GM12872 (cell line): ENCODE measurements around the gene HOXB9.

ENCODE experiments used
- TF ChIP-seq, protein P1 (sequence below): IDR thresholded peaks from 3 replicates; pipeline ENCODE4 v1.5.1; 2011; ENCODE audit warnings: low read depth, mild to moderate bottlenecking, low read length, moderate library complexity; ENCODE audit not compliant: insufficient read depth

The HOXB9 gene

DNA sequence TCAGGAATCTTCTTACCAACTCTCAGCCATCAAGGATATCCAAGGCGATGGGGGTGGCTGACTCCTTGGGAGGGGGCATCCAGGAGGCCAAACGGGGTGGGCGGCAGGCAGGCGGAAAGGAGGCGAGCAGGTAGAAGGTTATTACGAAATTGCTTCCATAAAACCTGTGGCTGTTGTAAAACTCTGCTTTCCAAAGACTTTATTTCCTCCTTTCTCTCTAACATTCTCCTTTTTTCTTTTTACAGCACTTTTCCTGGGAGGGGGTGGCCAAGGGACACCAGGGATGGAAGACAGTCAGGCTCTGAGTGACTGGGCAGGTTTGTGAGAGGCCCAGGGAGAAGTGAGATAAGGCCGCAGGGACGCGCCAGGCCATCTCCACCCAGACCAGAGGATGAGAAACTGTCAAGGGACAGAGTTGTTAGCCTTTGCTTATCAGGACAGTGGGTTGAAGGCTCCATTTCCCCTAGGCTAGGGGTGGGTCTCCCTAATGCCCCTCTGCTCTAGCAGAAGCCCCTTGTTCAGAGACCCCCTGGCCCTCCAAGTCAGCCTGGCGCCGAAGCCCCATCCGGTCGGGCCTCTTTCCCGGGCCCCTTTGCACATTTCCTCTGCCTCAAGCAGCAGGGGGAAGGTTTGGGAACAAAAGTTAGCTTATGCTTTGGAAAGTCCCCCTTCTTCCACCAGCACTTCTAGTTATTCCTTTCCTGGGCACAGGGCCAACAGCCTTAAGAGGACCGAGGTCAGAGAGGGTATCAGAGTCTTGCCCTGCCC, 5.0 kb upstream of the HOXB9 start:
- TF ChIP-seq, protein P1, sequence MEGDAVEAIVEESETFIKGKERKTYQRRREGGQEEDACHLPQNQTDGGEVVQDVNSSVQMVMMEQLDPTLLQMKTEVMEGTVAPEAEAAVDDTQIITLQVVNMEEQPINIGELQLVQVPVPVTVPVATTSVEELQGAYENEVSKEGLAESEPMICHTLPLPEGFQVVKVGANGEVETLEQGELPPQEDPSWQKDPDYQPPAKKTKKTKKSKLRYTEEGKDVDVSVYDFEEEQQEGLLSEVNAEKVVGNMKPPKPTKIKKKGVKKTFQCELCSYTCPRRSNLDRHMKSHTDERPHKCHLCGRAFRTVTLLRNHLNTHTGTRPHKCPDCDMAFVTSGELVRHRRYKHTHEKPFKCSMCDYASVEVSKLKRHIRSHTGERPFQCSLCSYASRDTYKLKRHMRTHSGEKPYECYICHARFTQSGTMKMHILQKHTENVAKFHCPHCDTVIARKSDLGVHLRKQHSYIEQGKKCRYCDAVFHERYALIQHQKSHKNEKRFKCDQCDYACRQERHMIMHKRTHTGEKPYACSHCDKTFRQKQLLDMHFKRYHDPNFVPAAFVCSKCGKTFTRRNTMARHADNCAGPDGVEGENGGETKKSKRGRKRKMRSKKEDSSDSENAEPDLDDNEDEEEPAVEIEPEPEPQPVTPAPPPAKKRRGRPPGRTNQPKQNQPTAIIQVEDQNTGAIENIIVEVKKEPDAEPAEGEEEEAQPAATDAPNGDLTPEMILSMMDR: no peak

DNA sequence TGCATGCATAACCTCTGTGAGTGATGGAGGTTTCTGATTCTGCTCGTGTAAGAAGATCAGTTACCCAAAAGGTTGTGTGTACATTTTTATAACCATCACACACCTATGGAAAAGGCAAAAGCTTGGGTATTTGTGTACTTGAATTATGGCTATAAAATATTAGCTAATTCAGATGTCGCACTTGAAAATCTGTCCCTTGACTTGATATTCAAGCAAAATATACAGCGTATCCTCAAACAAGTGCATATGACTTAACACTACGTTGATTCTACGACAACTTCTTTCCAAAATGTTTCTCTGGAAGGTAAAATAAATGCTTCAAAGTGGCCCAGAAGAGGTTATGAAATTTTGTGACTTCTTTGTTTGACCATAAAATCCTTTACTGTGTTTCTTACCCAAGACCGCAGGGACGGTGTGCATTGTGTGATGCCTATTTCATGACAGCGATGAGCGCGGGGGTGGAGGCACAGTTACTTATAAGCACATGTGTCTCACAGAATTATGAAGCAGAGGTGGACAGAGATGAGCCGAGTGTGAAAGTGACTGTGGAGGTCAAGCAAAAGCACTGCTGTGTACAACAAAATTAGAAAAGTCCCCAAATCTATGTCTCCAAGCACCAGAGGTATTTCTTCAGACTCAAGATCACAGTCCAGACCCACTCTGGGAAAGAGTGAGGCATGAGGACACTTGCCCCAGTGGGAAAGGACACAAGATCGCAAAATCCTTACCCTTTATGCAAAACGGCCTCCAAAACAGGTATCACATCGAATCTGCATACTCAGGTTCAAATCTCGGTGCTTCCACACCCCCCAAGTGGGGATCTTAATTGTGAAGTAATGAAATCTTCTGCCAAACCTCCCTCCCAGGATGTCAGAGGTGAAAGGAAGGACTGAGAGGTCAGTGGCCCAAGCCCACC, 4.1 kb upstream of the HOXB9 start:
- TF ChIP-seq, protein P1: no peak

DNA sequence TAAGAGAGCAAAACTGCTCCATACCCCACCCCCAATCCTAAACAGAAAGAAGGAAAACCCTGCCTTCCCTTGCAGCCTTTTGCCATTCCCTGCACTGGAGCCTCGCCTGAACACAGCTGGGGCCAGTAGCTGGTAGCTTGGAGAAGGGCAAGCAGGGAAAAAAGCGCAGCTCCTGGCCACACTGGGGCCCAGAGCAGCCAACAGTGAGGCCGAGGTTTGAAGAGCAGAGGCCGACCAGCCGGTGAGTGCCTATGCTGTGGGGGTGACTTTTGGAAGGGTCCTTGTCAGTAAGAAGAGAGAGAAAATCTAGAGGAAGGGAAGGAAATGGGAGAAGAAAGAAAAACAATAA, 3.2 kb upstream of the HOXB9 start:
- TF ChIP-seq, protein P1: no peak

DNA sequence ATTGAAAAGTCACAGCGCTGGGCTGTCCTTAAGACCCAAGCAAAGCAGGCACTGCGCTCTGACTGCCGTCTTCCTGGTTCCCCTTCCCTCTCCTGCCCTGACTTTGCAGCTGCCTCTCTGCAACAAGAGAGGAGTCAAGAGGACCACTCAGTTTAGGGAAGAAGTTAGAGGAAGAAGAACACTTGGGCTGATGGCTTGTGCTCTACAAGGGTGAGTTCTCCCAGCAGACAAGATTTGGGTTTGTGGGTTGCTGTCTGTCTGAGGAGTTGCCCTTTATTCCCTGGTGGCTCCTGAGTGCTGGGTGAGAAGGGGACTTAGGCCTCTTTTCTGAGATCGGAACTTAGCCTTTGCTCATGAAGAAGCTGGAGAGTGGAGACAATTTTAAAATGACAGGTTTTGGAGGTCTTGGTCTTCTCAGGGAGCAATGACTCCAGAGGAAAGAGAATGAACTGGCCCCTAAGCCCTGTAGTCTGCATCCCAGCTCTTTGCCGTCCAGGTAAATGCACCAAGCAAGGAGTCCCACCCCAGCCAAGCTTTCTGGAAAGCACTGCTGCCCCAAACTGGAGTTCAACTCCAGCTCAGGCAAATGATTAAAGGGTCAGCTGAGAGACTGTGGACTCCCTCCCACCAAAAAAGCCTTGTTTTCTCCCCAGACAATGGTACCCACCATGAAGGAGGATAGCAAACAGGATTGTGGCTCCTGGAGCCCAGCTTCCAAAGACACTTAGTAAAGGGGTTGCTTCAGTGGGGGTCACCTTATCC, 2.7 kb upstream of the HOXB9 start:
- TF ChIP-seq, protein P1: no peak

DNA sequence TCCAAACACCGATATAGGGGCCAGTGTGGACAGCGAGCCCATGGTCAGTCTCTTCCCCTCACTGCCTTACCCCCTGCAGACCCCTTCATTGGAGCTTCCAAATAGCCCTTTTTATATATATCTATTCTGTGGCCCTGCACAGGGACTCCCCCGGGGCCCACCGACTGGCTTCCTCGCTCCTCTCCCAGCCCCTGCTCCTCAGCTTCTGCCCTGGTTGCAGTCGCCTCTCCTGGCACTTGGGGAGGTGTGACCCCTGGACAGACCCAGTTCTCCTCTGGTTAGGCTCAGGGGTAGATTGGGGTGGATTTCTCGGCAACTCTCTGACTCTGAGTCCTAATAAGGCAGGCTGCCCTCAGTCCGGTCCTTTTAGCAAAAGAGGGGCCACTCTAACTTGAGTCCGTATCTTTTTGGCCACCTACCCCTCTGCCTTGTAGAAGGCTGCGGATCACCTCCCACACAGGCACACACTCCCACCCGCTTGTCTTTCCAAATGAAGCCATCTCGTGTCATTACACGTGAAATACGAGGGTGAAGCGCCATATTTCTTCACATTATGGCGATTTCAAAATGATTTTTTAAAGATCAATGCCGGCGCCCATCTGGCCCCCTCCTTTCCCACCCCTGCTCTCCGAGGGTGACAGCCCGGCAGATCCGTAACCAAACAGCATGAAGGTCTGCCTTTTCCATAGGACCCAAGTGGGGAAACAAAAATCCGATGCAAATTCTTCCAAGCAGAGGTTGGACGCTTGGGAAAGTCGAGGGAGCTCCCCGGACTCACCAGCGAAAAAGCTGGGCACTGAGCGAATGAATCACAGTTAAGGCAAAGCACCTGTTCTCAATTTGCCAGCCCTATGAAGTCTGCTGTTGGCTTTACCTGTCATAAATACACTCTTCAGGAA, 1.7 kb upstream of the HOXB9 start:
- TF ChIP-seq, protein P1: no peak

DNA sequence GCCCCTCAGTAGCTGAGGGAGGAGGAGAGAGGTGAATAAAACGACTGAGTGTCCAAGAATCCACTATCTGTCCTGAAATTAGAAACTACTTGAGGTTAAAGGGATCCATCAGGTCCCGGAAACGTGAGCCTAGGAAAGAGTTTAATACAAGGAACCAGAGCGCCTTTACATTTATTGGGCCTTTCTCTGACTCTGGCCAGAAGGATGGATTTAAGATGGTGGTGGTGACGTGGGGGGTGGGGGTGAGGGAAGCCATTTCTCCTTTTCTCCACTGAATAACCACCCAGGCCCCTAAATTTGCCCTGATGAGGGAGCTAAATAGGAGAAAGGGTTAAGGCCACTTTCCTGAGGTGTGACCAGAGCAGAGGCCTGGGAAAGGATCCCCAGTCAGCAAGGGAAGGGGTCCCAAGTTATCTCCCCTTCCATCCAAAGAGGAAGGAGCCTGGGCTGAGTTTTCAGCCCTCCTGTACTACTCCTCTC, 1.0 kb upstream of the HOXB9 start:
- TF ChIP-seq, protein P1: no peak
